ENCODE measurements around the gene RBM14.

GRCh38 chr11:66663741-66664296, 47.4 kb downstream of the RBM14 start:
- TF ChIP-seq CTCF (IDR thresholded peaks at IDR 0.05; ENCODE audit: insufficient read depth, low read length, poor library complexity, severe bottlenecking) (no peak), EZH2phosphoT487 (conservative IDR thresholded peaks at IDR 0.05; ENCODE audit: low read length) (no peak)

All from SU-DHL-6 (cell line).